H1 (cell line): ENCODE data around the gene HAO2. TPM values are rescaled to one million over a fixed set of nuclear protein-coding genes. Genes with fewer than 3 reads are reported as not detected.

Experiments
- BRCA1 ChIP-seq: IDR thresholded peaks from 2 replicates; pipeline ENCODE4 v1.6.1; 2012; ENCODE audit warnings: low read depth, low read length, improper control_type of control experiment
- E2F6 ChIP-seq: IDR thresholded peaks from 2 replicates; pipeline ENCODE4 v1.6.1; 2012; ENCODE audit warnings: inconsistent platforms
- EP300 ChIP-seq, 2 experiments: IDR thresholded peaks; 1 replicate in 1 of 2; 2 replicates in 1 of 2; pipeline ENCODE4 v1.6.1; 2011 to 2012; ENCODE audit warnings: low read depth in 2 of 2, low read length in 2 of 2, mild to moderate bottlenecking in 2 of 2, borderline replicate concordance in 1 of 2, inconsistent platforms in 1 of 2, moderate library complexity in 1 of 2
- RXRA ChIP-seq: IDR thresholded peaks from 2 replicates; pipeline ENCODE4 v1.6.1; 2011; ENCODE audit warnings: low read depth, mild to moderate bottlenecking, low read length, moderate library complexity; ENCODE audit not compliant: insufficient read depth
- SAP30 ChIP-seq: fragments of 300-600 bp; sonication (generic); IDR thresholded peaks from 2 replicates; pipeline ENCODE4 v1.7.1; 2012; ENCODE audit warnings: low read length, moderate library complexity, mild to moderate bottlenecking, inconsistent platforms; ENCODE audit not compliant: insufficient read depth, insufficient replicate concordance
- TAF7 ChIP-seq: optimal IDR thresholded peaks from 2 replicates; pipeline ENCODE3; 2011; ENCODE audit warnings: low read depth, mild to moderate bottlenecking, inconsistent platforms, low read length, moderate library complexity, borderline replicate concordance
- polyA plus RNA-seq, 7 experiments: library from polyadenylated mRNA; depleted of rRNA in 3 of 7; stranded (reverse) in 5 of 7; unstranded in 2 of 7; fragments of >200 nt in 5 of 7; fragments of 200-250 nt in 2 of 7; gene quantifications; 1 replicate in 5 of 7; 2 replicates in 1 of 7; 4 replicates in 1 of 7; pipeline versions ENCODE4 v1.2.1 to v1.2.3, GENCODE V29; 2011 to 2013; ENCODE audit warnings: missing spikeins in 2 of 7, mixed read lengths in 2 of 7
- total RNA-seq: library from RNA; stranded (reverse); fragmentation: NEBNext Ultra II Directional; extraction: Animal tissue kit (Norgen Biotek cat#: 25700); gene quantifications from 2 replicates; pipeline ENCODE4 v1.2.1, GENCODE V29; 2021

HAO2 gene
- total and polyA plus RNA-seq, 2 of the 8 experiments (the other 6 are each of a cell fraction or from before 2014, with no cell fraction given) = not detected

GRCh38 chr1:119387858-119388257, 19.3 kb downstream of the HAO2 start (continued):
- TF ChIP-seq BRCA1 (no peak), TAF7 (no peak), E2F6 (peak; percentile 19; the same call in 1 of the 2 replicates), RXRA (no peak), SAP30 (no peak), EP300 (IDR thresholded peaks at IDR 0.05; ENCODE audit: borderline replicate concordance in 1 of 2, low read depth in 2 of 2, low read length in 2 of 2) (no peak)
- TF ChIP-seq, all 59 proteins: peak for 3
